GM20000 (cell line): Measurements from ENCODE around the gene SSUH2.

Experiments
- DNase-seq: peaks from one replicate; pipeline ENCODE4 v3.0.0; 2012; ENCODE audit warnings: low spot score
- TF ChIP-seq, protein P1 (sequence below): IDR thresholded peaks from 2 replicates; pipeline ENCODE4 v1.5.1; 2012; ENCODE audit warnings: mild to moderate bottlenecking, control low read depth; ENCODE audit errors: extremely low read depth, missing control alignments

SSUH2 gene

DNA sequence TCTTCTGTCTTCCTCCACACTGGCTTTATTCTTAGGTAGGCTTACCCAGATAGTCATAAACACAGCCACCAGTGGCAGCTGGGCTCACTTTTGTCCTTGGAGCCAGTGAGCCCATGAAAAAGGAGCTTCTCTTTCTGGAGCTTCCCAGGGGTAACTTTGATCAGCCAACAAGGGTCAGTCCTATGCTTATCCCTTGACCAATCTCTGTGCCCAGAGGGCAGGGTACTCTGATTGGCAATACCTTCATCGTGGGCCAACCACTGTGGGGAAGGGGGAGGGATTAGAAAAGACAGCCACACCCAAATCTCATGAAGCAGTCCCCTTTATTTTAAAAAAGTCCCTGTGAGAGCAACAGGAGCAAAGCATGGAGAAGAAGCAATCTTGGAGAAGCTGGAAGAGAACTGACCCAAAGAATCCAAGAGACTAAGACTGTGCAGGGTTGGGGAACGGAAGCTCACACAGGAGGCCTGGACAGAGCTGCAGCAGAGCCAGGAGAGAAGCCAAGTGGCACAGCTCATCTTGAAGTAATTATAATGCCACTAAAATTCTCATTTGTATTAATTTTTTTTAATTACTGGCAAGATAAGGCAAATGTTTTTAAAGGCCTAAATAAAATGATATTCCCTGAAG is 70.4 kb downstream of the SSUH2 start:
- TF ChIP-seq, protein P1, sequence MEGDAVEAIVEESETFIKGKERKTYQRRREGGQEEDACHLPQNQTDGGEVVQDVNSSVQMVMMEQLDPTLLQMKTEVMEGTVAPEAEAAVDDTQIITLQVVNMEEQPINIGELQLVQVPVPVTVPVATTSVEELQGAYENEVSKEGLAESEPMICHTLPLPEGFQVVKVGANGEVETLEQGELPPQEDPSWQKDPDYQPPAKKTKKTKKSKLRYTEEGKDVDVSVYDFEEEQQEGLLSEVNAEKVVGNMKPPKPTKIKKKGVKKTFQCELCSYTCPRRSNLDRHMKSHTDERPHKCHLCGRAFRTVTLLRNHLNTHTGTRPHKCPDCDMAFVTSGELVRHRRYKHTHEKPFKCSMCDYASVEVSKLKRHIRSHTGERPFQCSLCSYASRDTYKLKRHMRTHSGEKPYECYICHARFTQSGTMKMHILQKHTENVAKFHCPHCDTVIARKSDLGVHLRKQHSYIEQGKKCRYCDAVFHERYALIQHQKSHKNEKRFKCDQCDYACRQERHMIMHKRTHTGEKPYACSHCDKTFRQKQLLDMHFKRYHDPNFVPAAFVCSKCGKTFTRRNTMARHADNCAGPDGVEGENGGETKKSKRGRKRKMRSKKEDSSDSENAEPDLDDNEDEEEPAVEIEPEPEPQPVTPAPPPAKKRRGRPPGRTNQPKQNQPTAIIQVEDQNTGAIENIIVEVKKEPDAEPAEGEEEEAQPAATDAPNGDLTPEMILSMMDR: no peak
- no peak for DNase-seq

DNA sequence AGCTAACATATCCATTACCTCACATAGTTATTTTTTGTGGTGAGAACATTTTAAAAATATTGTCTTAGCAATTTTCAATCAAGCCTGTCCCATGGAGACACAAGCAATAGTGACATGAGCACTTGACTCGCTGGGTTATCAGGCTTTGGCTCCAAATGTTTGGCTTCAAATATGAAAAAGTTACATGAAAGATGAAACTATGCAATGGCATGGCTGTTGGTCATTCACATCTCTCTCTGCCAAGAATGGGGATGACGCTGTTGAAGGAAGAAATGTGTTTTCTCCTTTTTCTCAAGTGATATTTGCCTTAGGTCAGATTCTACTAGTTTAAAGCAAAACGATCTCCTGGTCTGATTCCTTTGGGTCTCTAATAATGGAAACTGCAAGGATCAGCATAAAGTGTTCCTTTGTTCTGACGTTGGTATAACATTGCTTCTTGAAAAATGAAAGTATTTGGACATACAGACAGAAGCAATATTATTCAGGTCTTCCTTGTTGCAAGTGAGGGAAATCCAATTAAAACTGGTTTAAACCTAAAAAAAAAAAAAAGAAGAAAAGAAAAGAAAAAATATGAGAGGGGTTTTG is 71.2 kb downstream of the SSUH2 start:
- no peak for DNase-seq
- TF ChIP-seq, protein P1: no peak

DNA sequence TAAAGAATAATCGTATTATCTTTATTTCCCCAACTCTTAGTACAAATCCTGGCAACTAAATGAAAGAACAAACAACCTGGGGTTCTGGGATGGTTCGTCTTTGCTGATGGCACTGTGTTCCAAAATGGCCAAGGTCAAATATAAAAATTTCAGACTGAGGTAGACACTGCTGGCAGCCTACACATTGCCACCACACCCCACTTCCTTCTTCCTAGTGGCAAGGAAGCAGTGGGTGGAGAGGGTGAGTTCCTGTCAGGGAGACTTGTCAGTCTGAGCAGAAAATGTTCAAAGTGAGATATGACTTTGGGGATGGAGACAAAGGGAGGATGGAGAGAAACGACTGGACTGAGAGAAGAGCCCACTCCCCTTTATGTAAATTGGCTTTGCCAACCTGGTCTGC is 73.3 kb downstream of the SSUH2 start:
- TF ChIP-seq, protein P1: no peak
- DNase-seq: no peak
